HepG2 (cell line): ENCODE results near the gene AKT3. TPM values are rescaled to one million over a fixed set of nuclear protein-coding genes. Genes with fewer than 3 reads are reported as not detected.

Experiments used
- ASH2L ChIP-seq: fragments of 300-600, 200-600 bp; sonication (generic); IDR thresholded peaks from 2 replicates; pipeline ENCODE4 v1.7.0; 2017; ENCODE audit warnings: low read depth, mild to moderate bottlenecking, moderate library complexity, mixed read lengths, low read length; ENCODE audit not compliant: insufficient read length
- ELF1 ChIP-seq: sonication (generic); formaldehyde crosslinking; IDR thresholded peaks from 2 replicates; pipeline ENCODE4 v1.4.0; 2020; ENCODE audit warnings: missing genetic modification reagents
- KLF9 ChIP-seq: IDR thresholded peaks from 2 replicates; pipeline ENCODE4 v1.6.1; 2016; ENCODE audit warnings: low read depth
- KMT2B ChIP-seq: IDR thresholded peaks from 2 replicates; pipeline ENCODE4 v1.6.1; 2016; ENCODE audit warnings: missing genetic modification reagents, missing compliant biosample characterization
- LCORL ChIP-seq, 2 experiments: fragments of 450-650 bp in 1 of 2; sonication (generic) in 1 of 2; formaldehyde crosslinking in 1 of 2; IDR thresholded peaks; 2 replicates each; pipeline versions ENCODE4 v1.5.0 to v1.6.1; 2017 to 2020; ENCODE audit warnings: antibody characterized with exemption in 1 of 2, missing genetic modification reagents in 1 of 2
- MED1 ChIP-seq: sonication (generic); formaldehyde crosslinking; IDR thresholded peaks from 2 replicates; pipeline ENCODE4 v1.4.0; 2020; ENCODE audit warnings: missing genetic modification reagents
- NFKB2 ChIP-seq: sonication (generic); formaldehyde crosslinking; IDR thresholded peaks from 2 replicates; pipeline ENCODE4 v1.4.0; 2020; ENCODE audit warnings: missing genetic modification reagents, borderline replicate concordance
- NR2C2 ChIP-seq: sonication (generic); formaldehyde crosslinking; IDR thresholded peaks from 2 replicates; pipeline ENCODE4 v1.4.0; 2020; ENCODE audit warnings: missing genetic modification reagents, mild to moderate bottlenecking, moderate library complexity, borderline replicate concordance
- POLR2G ChIP-seq: fragments of 200-400 bp; formaldehyde crosslinking; IDR thresholded peaks from 2 replicates; pipeline ENCODE4 v1.6.1; 2018; ENCODE audit warnings: mild to moderate bottlenecking, low read depth, low read length, moderate library complexity
- SALL2 ChIP-seq: sonication (generic); formaldehyde crosslinking; IDR thresholded peaks from 2 replicates; pipeline ENCODE4 v1.8.1; 2023; ENCODE audit warnings: mild to moderate bottlenecking, missing genetic modification reagents, inconsistent platforms
- U2AF1 ChIP-seq: fragments of 200-400 bp; formaldehyde crosslinking; optimal IDR thresholded peaks from 2 replicates; pipeline ENCODE3; 2017; ENCODE audit warnings: mild to moderate bottlenecking, low read depth, low read length
- U2AF2 ChIP-seq: fragments of 200-400 bp; formaldehyde crosslinking; IDR thresholded peaks from 2 replicates; pipeline ENCODE4 v1.6.1; 2017; ENCODE audit warnings: low read depth, mild to moderate bottlenecking, low read length
- ZFP36L1 ChIP-seq: sonication (generic); formaldehyde crosslinking; IDR thresholded peaks from 2 replicates; pipeline ENCODE4 v1.8.0; 2022; ENCODE audit warnings: mild to moderate bottlenecking, missing genetic modification reagents, moderate library complexity
- ZNF124 ChIP-seq: sonication (generic); formaldehyde crosslinking; IDR thresholded peaks from 2 replicates; pipeline ENCODE4 v1.4.0; 2020; ENCODE audit warnings: missing genetic modification reagents
- ZNF160 ChIP-seq: sonication (generic); formaldehyde crosslinking; IDR thresholded peaks from 2 replicates; pipeline ENCODE4 v1.8.0; 2022; ENCODE audit warnings: mild to moderate bottlenecking, inconsistent platforms, missing genetic modification reagents
- ZNF232 ChIP-seq: sonication (generic); formaldehyde crosslinking; IDR thresholded peaks from 2 replicates; pipeline ENCODE4 v1.4.0; 2020; ENCODE audit warnings: missing genetic modification reagents, borderline replicate concordance
- ZNF292 ChIP-seq: sonication (generic); formaldehyde crosslinking; IDR thresholded peaks from 2 replicates; pipeline ENCODE4 v1.8.1; 2022; ENCODE audit warnings: mild to moderate bottlenecking, low read depth, missing genetic modification reagents, borderline replicate concordance
- ZNF441 ChIP-seq: sonication (generic); formaldehyde crosslinking; IDR thresholded peaks from 2 replicates; pipeline ENCODE4 v1.7.0; 2021; ENCODE audit warnings: missing genetic modification reagents, borderline replicate concordance
- ZNF546 ChIP-seq: sonication (generic); formaldehyde crosslinking; conservative IDR thresholded peaks from 2 replicates; pipeline ENCODE4 v1.8.1; 2023; ENCODE audit warnings: mild to moderate bottlenecking, missing genetic modification reagents
- ZSCAN12 ChIP-seq: sonication (generic); formaldehyde crosslinking; IDR thresholded peaks from 2 replicates; pipeline ENCODE4 v1.9.0; 2021; ENCODE audit warnings: mild to moderate bottlenecking, missing genetic modification reagents
- polyA plus RNA-seq, 8 experiments: library from polyadenylated mRNA; depleted of rRNA in 3 of 8; stranded (reverse) in 7 of 8; unstranded in 1 of 8; fragments of >200 nt; fragmentation: Illumina TruSeq in 4 of 8; extraction: Trizol in 4 of 8; gene quantifications; 2 replicates each; pipeline versions ENCODE4 v1.2.1 to v1.2.3, GENCODE V29; 2011 to 2016; ENCODE audit warnings: low read depth in 4 of 8, missing spikeins in 1 of 8, mixed read lengths in 1 of 8; ENCODE audit not compliant: insufficient read depth in 1 of 8
- total RNA-seq, 5 experiments: library from RNA; depleted of rRNA; stranded (reverse); fragments of >200 nt; fragmentation: Illumina TruSeq; extraction: Trizol; gene quantifications; 2 replicates each; pipeline ENCODE4 v1.2.3, GENCODE V29; 2016; ENCODE audit warnings: low read depth in 1 of 5
- TF ChIP-seq, protein P1 (sequence below): sonication (generic); formaldehyde crosslinking; IDR thresholded peaks from 2 replicates; pipeline ENCODE4 v1.5.1; 2020; ENCODE audit warnings: missing genetic modification reagents, mild to moderate bottlenecking, borderline replicate concordance
- TF ChIP-seq, protein P2 (sequence below): sonication (generic); formaldehyde crosslinking; IDR thresholded peaks from 2 replicates; pipeline ENCODE4 v1.5.1; 2020; ENCODE audit warnings: mild to moderate bottlenecking, moderate library complexity, missing genetic modification reagents
- TF ChIP-seq, protein P3 (sequence below): IDR thresholded peaks from 2 replicates; pipeline ENCODE4 v1.6.1; 2016
- TF ChIP-seq, protein P4 (sequence below): sonication (generic); formaldehyde crosslinking; IDR thresholded peaks from 2 replicates; pipeline ENCODE4 v1.9.0; 2021; ENCODE audit warnings: missing genetic modification reagents, borderline replicate concordance

Gene AKT3
- total and polyA plus RNA-seq, 2 of the 13 experiments (the other 11 are each of a cell fraction or from before 2014, with no cell fraction given): 0.07 TPM

- TF ChIP-seq ZNF441 (CRISPR knock-in tag): peak; percentile 89; the same call in 1 of the 2 replicates
- 0 out of 2 replicates have a peak, but pooled peaks have one; percentile 33 for TF ChIP-seq ZNF546
- TF ChIP-seq, protein P1, sequence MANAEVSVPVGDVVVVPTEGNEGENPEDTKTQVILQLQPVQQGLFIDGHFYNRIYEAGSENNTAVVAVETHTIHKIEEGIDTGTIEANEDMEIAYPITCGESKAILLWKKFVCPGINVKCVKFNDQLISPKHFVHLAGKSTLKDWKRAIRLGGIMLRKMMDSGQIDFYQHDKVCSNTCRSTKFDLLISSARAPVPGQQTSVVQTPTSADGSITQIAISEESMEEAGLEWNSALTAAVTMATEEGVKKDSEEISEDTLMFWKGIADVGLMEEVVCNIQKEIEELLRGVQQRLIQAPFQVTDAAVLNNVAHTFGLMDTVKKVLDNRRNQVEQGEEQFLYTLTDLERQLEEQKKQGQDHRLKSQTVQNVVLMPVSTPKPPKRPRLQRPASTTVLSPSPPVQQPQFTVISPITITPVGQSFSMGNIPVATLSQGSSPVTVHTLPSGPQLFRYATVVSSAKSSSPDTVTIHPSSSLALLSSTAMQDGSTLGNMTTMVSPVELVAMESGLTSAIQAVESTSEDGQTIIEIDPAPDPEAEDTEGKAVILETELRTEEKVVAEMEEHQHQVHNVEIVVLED (CRISPR knock-in tag): peak; percentile 23; the same call in 1 of the 2 replicates
- no peak for TF ChIP-seq NR2C2
- TF ChIP-seq ZNF160 (CRISPR knock-in tag): peak; percentile 67; the same call in 1 of the 2 replicates
- no peak for TF ChIP-seq LCORL (IDR thresholded peaks at IDR 0.05)
- peak; percentile 82 for TF ChIP-seq LCORL (CRISPR knock-in tag; IDR thresholded peaks at IDR 0.05)
- TF ChIP-seq ELF1: peak; percentile 91
- TF ChIP-seq KLF9 (CRISPR knock-in tag): no peak
- 0 out of 2 replicates have a peak, but pooled peaks have one; percentile 20 for TF ChIP-seq KMT2B (CRISPR knock-in tag)
- no peak for TF ChIP-seq U2AF2
- peak; percentile 72; the same call in 1 of the 2 replicates for TF ChIP-seq NFKB2
- peak; percentile 74; the same call in 1 of the 2 replicates for TF ChIP-seq ZNF232 (CRISPR knock-in tag)
- TF ChIP-seq ZFP36L1 (CRISPR knock-in tag): peak; percentile 99
- TF ChIP-seq ZNF292 (CRISPR knock-in tag): peak; percentile 81; the same call in 1 of the 2 replicates
- 0 out of 2 replicates have a peak, but pooled peaks have one; percentile 50 for TF ChIP-seq SALL2 (CRISPR knock-in tag)
- no peak for TF ChIP-seq POLR2G
- TF ChIP-seq ZNF124 (CRISPR knock-in tag): no peak
- TF ChIP-seq ZSCAN12 (CRISPR knock-in tag): 0 out of 2 replicates have a peak, but pooled peaks have one; percentile 27
- TF ChIP-seq MED1 (CRISPR knock-in tag): peak; percentile 92
- TF ChIP-seq, protein P2, sequence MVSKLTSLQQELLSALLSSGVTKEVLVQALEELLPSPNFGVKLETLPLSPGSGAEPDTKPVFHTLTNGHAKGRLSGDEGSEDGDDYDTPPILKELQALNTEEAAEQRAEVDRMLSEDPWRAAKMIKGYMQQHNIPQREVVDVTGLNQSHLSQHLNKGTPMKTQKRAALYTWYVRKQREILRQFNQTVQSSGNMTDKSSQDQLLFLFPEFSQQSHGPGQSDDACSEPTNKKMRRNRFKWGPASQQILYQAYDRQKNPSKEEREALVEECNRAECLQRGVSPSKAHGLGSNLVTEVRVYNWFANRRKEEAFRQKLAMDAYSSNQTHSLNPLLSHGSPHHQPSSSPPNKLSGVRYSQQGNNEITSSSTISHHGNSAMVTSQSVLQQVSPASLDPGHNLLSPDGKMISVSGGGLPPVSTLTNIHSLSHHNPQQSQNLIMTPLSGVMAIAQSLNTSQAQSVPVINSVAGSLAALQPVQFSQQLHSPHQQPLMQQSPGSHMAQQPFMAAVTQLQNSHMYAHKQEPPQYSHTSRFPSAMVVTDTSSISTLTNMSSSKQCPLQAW (CRISPR knock-in tag): peak; percentile 83
- no peak for TF ChIP-seq U2AF1
- TF ChIP-seq, protein P3, sequence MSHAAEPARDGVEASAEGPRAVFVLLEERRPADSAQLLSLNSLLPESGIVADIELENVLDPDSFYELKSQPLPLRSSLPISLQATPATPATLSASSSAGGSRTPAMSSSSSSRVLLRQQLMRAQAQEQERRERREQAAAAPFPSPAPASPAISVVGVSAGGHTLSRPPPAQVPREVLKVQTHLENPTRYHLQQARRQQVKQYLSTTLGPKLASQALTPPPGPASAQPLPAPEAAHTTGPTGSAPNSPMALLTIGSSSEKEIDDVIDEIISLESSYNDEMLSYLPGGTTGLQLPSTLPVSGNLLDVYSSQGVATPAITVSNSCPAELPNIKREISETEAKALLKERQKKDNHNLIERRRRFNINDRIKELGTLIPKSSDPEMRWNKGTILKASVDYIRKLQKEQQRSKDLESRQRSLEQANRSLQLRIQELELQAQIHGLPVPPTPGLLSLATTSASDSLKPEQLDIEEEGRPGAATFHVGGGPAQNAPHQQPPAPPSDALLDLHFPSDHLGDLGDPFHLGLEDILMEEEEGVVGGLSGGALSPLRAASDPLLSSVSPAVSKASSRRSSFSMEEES (CRISPR knock-in tag): peak; percentile 95
- TF ChIP-seq ASH2L: peak; percentile 78
- TF ChIP-seq, protein P4, sequence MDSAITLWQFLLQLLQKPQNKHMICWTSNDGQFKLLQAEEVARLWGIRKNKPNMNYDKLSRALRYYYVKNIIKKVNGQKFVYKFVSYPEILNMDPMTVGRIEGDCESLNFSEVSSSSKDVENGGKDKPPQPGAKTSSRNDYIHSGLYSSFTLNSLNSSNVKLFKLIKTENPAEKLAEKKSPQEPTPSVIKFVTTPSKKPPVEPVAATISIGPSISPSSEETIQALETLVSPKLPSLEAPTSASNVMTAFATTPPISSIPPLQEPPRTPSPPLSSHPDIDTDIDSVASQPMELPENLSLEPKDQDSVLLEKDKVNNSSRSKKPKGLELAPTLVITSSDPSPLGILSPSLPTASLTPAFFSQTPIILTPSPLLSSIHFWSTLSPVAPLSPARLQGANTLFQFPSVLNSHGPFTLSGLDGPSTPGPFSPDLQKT: no peak
Observed at GRCh38 chr1:243505986-243506689, 343.9 kb downstream of the AKT3 start (continued).
